HG03469 (cell line): ENCODE data around the gene AKR7A2.

ENCODE experiments used
- ATAC-seq: cut with Tn5 transposase; IDR thresholded peaks from one replicate; pipeline ENCODE4 v1.9.1; 2021; ENCODE audit warnings: mild to moderate bottlenecking, moderate library complexity, moderate number of reproducible peaks; ENCODE audit not compliant: unreplicated experiment

Gene AKR7A2

GRCh38 chr1:19343617-19344350, 31.8 kb upstream of the AKR7A2 start:
- ATAC-seq: no peak

GRCh38 chr1:19342894-19343616, 31.1 kb upstream of the AKR7A2 start:
- ATAC-seq: no peak

- no peak for ATAC-seq
These were observed 30.3 kb upstream of the AKR7A2 start for GRCh38 chr1:19342062-19342750.

GRCh38 chr1:19341201-19342061, 29.5 kb upstream of the AKR7A2 start:
- no peak for ATAC-seq

- no peak for ATAC-seq
These were observed 28.5 kb upstream of the AKR7A2 start for GRCh38 chr1:19340387-19340937.

GRCh38 chr1:19339214-19339861, 27.4 kb upstream of the AKR7A2 start:
- no peak for ATAC-seq

GRCh38 chr1:19338323-19338762, 26.4 kb upstream of the AKR7A2 start:
- no peak for ATAC-seq

- ATAC-seq: no peak
These were observed 25.3 kb upstream of the AKR7A2 start for GRCh38 chr1:19337289-19337688.

GRCh38 chr1:19336543-19336942, 24.6 kb upstream of the AKR7A2 start:
- ATAC-seq: no peak

GRCh38 chr1:19333587-19334354, 21.8 kb upstream of the AKR7A2 start:
- ATAC-seq: no peak

- ATAC-seq: no peak
These were observed 20.9 kb upstream of the AKR7A2 start for GRCh38 chr1:19332832-19333231.

GRCh38 chr1:19331262-19331878, 19.4 kb upstream of the AKR7A2 start:
- no peak for ATAC-seq

- no peak for ATAC-seq
These were observed 18.6 kb upstream of the AKR7A2 start for GRCh38 chr1:19330449-19331135.

- ATAC-seq: no peak
These were observed 17.7 kb upstream of the AKR7A2 start for GRCh38 chr1:19329611-19330010.

- no peak for ATAC-seq
These were observed 17.2 kb upstream of the AKR7A2 start for GRCh38 chr1:19329188-19329587.

- no peak for ATAC-seq
These were observed 16.5 kb upstream of the AKR7A2 start for GRCh38 chr1:19328486-19328885.

- no peak for ATAC-seq
These were observed 15.8 kb upstream of the AKR7A2 start for GRCh38 chr1:19327736-19328135.

- no peak for ATAC-seq
These were observed 15.4 kb upstream of the AKR7A2 start for GRCh38 chr1:19327301-19327700.
